ENCODE results near the gene ZMYND19. TPM values are rescaled to one million over a fixed set of nuclear protein-coding genes. Genes with fewer than 3 reads are reported as not detected.
A peak's percentile ranks its signal among the peaks of the same experiment; 100 is the strongest.
"Not testable (repeated sequence)": the region's sequence is repeated elsewhere in the genome, so short reads cannot be mapped to it uniquely, and the experiment has no call there.

ZMYND19 gene
- total RNA-seq = 15.6 TPM

GRCh38 chr9:137590469-137591383 lies at the start of gene ZMYND19:
TSS of gene ZMYND19 (minus strand) at chr9:137590512. CDS start at chr9:137590263, 249 bp downstream.
- intact Hi-C loops (cut with DNase I) = no loop called here
- ATAC-seq = peak; percentile 99
- DNase-seq (ENCODE audit: low spot score) = peak; percentile 93

DNA sequence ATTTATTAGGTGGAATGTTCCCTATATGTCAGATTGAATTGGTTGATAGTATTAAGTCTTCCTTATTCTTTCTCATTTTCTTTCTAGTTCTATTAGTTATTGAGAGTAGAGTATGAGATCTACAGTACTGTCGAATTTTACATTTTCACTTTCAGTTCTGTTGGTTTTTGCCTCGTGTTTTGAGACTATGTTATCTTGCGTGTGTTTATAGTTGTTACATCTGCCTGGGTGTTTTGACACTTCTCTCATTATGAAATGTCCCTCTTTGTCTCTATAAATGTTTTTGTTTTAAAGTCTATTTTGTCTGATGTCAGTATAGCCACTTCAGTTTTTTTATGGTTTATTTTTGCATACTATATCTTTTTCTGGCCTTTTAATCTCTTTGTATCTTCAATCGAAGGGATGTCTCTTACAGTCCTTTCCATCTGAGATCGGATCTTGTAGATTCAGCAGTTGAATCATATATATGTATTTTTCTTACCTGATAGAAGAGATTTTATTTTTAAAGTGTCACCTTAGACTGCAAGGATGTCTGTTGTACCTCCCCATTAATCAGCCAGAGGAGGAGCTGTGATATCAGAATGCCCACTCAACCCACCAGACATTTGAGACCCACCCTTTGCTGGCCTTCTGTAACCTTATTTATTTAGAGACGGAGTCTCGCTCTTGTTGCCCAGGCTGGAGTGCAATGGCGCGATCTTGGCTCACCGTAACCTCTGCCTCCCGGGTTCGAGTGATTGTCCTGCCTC lies 49.2 kb upstream of the ZMYND19 start:
- intact Hi-C loops (cut with DNase I) = no loop called here
- DNase-seq (ENCODE audit: low spot score) (no peak), ATAC-seq (no peak)

- intact Hi-C loops (cut with DNase I) = no loop called here
- ATAC-seq (no peak), DNase-seq (ENCODE audit: low spot score) (no peak)
These were observed 48.4 kb upstream of the ZMYND19 start for GRCh38 chr9:137638680-137639079.

GRCh38 chr9:137634016-137634415 lies 43.7 kb upstream of the ZMYND19 start:
- intact Hi-C loops (cut with DNase I) = no loop called here
- no peak for ATAC-seq
- peak; percentile 4 for DNase-seq (ENCODE audit: low spot score)

- peak; percentile 48 for DNase-seq (ENCODE audit: low spot score)
- intact Hi-C loops (cut with DNase I) = no loop called here
These were observed 42.2 kb upstream of the ZMYND19 start for GRCh38 chr9:137632230-137633161.

GRCh38 chr9:137631345-137632229 lies 41.3 kb upstream of the ZMYND19 start:
- DNase-seq (ENCODE audit: low spot score) (peak; percentile 25), ATAC-seq (no peak)
- intact Hi-C loops (cut with DNase I) = no loop called here

More at GRCh38 chr9:137632230-137633161, 42.2 kb upstream of the ZMYND19 start:
- no peak for ATAC-seq

DNA sequence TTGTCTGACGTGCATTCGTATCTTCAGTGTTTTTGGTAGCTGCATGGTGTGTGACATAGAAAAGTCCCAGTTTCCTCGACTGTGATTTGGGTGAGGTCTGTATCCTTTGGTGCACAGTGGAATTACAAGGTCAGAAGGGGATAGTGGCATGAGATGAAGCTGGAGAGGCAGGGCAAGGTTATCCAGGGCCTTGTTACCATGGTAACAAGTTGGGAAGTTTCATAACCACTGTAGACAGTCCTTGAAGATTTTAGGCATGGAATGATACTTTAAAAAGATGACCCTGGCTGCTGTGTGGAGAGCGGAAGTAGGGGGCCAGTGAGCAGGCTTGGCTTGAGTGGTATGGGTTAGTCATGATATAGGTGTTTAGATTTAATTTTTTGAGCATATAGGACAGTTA lies 40.4 kb upstream of the ZMYND19 start:
- no peak for DNase-seq (ENCODE audit: low spot score)
- intact Hi-C loops (cut with DNase I) = no loop called here
- peak; percentile 74 for ATAC-seq

GRCh38 chr9:137630126-137630525 lies 39.8 kb upstream of the ZMYND19 start:
- DNase-seq (ENCODE audit: low spot score) (peak; percentile 3), ATAC-seq (no peak)
- intact Hi-C loops (cut with DNase I) = no loop called here

- ATAC-seq; intact Hi-C loops (cut with DNase I): not testable (repeated sequence)
- DNase-seq (ENCODE audit: low spot score) = peak; percentile 47
These were observed 37.1 kb upstream of the ZMYND19 start for GRCh38 chr9:137627406-137627805.

- DNase-seq (ENCODE audit: low spot score) (no peak), ATAC-seq (no peak)
- intact Hi-C loops (cut with DNase I) = no loop called here
These were observed 36.2 kb upstream of the ZMYND19 start for GRCh38 chr9:137626464-137626863.

DNA sequence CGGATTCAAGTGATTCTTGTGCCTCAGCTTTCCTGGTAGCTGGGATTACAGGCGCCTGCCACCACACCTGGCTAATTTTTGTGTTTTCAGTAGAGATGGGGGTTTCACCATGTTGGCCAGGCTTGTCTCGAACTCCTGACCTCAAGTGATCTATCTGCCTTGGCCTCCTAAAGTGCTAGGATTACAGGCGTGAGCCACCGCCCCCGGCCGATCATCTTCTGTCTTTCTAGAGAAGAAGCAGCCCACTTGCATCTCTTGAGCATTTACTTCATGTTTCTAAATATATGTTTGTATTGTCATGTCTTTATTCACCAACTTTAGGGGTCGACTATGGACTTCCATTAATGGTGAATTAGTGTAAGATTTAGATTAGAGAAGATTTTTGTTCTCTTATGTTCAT lies 31.9 kb upstream of the ZMYND19 start:
- ATAC-seq; intact Hi-C loops (cut with DNase I): not testable (repeated sequence)
- DNase-seq (ENCODE audit: low spot score) = peak; percentile 28

- intact Hi-C loops (cut with DNase I) = no loop called here
- ATAC-seq = no peak
- DNase-seq (ENCODE audit: low spot score) = no peak
These were observed 30.9 kb upstream of the ZMYND19 start for GRCh38 chr9:137621131-137621757.

DNA sequence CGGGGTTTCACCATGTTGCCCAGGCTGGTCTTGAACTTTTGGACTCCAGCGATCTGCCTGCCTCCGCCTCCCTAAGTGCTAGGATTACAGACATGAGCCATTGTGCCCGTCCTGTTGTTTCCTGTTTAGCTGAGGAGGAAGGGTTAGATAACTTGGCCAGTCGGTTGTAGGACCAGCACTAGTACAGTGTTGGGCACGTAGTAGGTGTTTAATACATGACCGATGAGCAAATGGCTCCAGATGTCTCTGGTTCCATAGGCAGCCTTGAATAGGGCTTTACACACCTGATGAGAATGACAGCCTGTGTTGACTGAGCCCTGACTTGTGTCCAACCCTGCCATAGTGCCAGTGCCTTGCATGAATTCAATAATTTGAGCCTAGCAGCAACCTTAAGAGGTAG lies 30.3 kb upstream of the ZMYND19 start:
- intact Hi-C loops (cut with DNase I) = no loop called here
- ATAC-seq = no peak
- DNase-seq (ENCODE audit: low spot score) = peak; percentile 26

DNA sequence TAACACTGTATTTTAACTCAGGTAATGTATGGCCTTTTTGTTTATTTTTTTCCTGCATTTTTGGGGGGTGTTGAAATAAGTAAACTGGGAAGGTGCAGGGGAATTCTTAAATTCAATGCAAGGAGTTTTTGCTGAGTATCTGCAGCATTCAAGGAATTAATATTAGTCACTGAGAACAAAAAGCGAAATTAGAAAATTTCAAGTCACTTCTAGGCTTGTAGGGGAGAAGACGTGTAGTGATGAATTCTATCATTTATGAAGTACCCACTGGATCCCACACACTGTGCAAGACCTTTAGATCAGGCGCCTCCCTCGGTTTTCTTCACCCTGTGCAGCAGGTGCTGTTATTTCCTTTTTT lies 29.7 kb upstream of the ZMYND19 start:
- intact Hi-C loops (cut with DNase I) = no loop called here
- ATAC-seq = no peak

GRCh38 chr9:137619240-137620047 lies 29.1 kb upstream of the ZMYND19 start:
- peak; percentile 69 for DNase-seq (ENCODE audit: low spot score)
- peak; percentile 27 for ATAC-seq
- intact Hi-C loops (cut with DNase I) = no loop called here

More for the DNA sequence above, 29.7 kb upstream of the ZMYND19 start:
- no peak for DNase-seq (ENCODE audit: low spot score)

DNA sequence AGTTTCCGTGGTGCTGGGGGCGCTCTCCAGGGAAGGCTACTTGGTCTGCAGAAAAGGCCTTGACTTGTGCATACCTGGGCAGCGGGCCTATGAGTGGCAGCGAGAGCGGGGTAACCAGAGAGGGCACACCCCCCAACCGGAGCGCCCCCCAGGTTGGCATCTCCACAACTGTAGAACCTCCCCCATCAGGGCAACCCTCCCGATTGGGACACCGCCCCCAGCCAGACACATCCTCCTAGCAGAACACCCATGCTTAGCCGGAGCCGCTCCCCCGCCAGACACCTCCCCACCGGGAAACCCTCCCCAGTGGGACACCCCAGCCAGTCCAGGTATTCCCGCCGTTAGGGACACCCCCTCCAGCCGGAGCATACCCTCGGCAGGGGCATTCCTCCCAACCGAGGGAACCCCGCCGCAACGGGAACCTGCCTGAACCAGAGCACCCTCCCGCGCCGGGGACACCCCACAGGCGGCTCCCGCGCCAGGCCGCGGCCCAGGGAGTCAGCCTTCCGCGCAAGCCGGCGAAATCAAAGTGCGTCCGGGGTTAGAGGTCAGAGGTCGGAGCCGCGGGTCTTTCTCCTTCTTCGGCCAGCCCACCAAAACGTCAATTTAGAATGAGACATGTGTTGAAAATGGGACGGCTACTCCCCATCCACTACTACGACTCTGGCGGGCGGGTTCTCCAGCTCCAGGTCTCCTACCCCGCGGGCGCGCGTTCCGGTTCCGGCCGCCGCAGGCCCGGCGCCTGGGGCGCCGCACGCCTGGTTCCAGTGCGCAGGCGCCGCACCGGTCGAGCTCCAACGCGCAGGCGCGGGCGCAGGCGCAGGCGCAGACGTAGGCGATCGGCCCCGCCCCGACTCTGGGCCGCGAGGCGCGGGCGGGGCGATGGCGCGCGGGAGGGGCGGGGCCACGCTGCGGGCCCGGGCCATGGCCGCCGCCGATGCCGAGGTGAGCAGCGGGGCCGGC lies 28.1 kb upstream of the ZMYND19 start, which contains the start of gene EHMT1:
TSS of gene EHMT1 (plus strand) at position 901 of the 963 bp plus-strand sequence. CDS start at position 925, 24 bp downstream.
- intact Hi-C loops (cut with DNase I) = no loop called here
- peak; percentile 91 for DNase-seq (ENCODE audit: low spot score)
- ATAC-seq = peak; percentile 92

Data from sciatic nerve (tissue), 2 donors.